PFSK-1 (cell line): ENCODE results near the gene ISG20.

ENCODE experiments used
- FOXP2 ChIP-seq: optimal IDR thresholded peaks from 2 replicates; pipeline ENCODE3; 2011; ENCODE audit warnings: borderline replicate concordance, control low read depth, inconsistent platforms; ENCODE audit not compliant: insufficient read depth; ENCODE audit errors: extremely low read length, extremely low read depth
- POLR2AphosphoS5 ChIP-seq: IDR thresholded peaks from 2 replicates; pipeline ENCODE4 v1.6.1; 2012; ENCODE audit warnings: low read depth, mild to moderate bottlenecking, control low read depth, low read length, moderate library complexity
- REST ChIP-seq, 2 experiments: IDR thresholded peaks; 2 replicates each; pipeline versions ENCODE4 v1.6.1 to v1.8.0; 2011 to 2012; ENCODE audit warnings: low read depth in 2 of 2, low read length in 2 of 2, control low read depth in 1 of 2, inconsistent platforms in 1 of 2, mild to moderate bottlenecking in 1 of 2, moderate library complexity in 1 of 2; ENCODE audit not compliant: insufficient read depth in 1 of 2
- SIN3A ChIP-seq: IDR thresholded peaks from 2 replicates; pipeline ENCODE4 v1.6.1; 2012; ENCODE audit warnings: mild to moderate bottlenecking, low read length, moderate library complexity, borderline replicate concordance; ENCODE audit not compliant: insufficient read depth
- TAF1 ChIP-seq: IDR thresholded peaks from 2 replicates; pipeline ENCODE4 v1.6.1; 2012; ENCODE audit warnings: low read length, control low read depth, borderline replicate concordance; ENCODE audit not compliant: insufficient read depth

The ISG20 gene

DNA sequence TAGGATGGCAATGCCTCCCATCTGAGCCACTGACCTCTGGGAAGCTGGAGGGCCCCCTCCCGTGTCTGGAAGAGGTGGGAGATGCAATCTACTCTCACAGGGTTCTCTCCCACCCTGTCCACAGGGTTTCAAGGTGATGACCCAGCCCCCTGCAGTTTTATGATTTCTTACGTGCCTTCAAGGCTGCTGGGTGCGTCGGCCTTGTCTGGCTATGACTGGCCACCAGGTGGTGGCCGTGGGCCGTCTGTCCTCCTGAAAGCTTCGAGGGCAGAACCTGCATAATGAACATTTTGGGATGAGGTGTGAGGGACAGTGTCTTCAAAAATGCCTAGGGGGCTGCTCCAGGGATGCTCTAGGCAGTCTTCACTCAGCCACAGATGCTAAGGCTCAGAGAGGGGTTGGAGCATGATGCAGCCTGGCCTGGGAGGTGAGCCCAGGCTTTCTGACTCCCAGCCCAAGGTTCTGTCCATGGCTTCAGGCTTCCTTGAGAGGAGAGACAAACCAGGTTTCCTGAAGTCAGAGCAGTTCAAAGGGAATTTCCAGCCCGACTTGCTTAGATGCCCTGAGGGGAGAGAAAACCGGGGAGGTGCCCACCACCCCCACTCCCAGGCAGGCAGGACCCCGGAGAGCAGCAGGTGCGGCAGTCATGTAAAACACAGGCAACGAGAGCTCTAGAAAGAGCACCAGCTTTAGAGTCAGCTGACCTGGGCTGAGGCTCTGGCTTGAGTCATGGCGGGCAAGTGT is 18.7 kb downstream of the ISG20 start:
- no peak for TF ChIP-seq TAF1
- TF ChIP-seq REST (IDR thresholded peaks at IDR 0.05; ENCODE audit: insufficient read depth in 1 of 2, low read depth in 2 of 2, low read length in 2 of 2): peak in 1 of 2 experiments; percentile 62; a peak in 2 of 4 replicates

- TF ChIP-seq REST (IDR thresholded peaks at IDR 0.05; ENCODE audit: insufficient read depth in 1 of 2, low read depth in 2 of 2, low read length in 2 of 2): no peak
These were observed 19.5 kb downstream of the ISG20 start for GRCh38 chr15:88658070-88658965.

DNA sequence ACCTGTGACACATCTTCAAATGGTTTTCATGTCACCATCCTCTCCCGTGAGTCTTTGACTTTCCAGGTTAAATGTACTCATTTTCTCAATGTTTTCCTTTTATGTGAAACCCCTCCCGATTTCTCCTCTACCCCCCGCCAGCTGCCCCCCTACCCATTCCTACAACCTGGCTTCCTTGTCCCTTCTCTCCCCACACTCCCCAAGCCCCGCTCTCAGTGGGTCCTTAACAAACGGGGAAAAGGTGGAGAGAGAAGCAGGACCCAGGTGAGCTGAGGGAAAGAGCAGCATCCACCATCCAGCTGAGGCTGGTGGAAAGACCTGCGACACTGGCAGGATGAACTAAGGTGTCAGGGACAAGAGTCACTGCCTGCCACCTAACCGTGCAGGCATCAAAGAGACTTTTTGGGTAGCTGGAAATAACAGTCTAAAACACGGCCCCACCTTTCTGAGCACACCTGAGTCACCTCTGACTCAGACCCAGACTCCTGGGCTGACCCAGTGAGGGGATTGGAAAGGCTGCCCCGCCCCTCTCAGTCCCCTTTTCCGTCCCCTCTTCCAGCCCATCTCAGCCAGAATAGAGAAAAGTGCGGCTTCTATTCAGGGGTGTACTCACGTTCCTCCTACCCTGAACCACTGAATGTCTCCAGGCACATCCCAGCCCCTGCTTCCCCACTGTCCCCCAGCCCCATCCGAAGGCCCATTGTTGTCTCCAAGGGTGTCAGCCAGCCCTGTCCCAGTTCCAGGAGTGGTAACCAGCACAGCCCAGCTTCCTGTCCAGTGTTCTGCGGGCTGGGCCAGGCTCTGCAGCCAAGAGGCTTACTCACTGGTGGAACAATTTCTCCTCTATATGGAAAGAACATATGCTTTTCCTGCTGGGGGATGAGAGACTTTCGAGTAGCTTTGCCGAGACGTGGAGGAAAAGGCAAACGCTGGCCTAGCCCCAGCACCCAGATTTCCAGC is 20.4 kb downstream of the ISG20 start:
- TF ChIP-seq TAF1 (no peak), SIN3A (no peak), FOXP2 (no peak), POLR2AphosphoS5 (no peak), REST (IDR thresholded peaks at IDR 0.05; ENCODE audit: insufficient read depth in 1 of 2, low read depth in 2 of 2, low read length in 2 of 2) (no peak)

GRCh38 chr15:88661041-88661700 is 22.4 kb downstream of the ISG20 start:
- TF ChIP-seq FOXP2 (no peak), TAF1 (no peak), POLR2AphosphoS5 (no peak), SIN3A (no peak), REST (IDR thresholded peaks at IDR 0.05; ENCODE audit: insufficient read depth in 1 of 2, low read depth in 2 of 2, low read length in 2 of 2) (no peak)
